Activated CD4-positive, alpha-beta T cell treated with anti-CD3 and anti-CD28 coated beads for 4 hours (primary cell): ENCODE results near the gene GNB1.
"Not testable (repeated sequence)": the region's sequence is repeated elsewhere in the genome, so short reads cannot be mapped to it uniquely, and the experiment has no call there.

ENCODE experiments used
- DNase-seq, 2 donors: peaks; one replicate each; pipeline ENCODE4 v3.0.0-alpha.2; 2020

Gene GNB1

GRCh38 chr1:1856161-1856560, 34.7 kb downstream of the GNB1 start:
- DNase-seq: not testable (repeated sequence)

GRCh38 chr1:1853593-1854257, 37.2 kb downstream of the GNB1 start:
- no peak for DNase-seq

- DNase-seq: no peak
Observed at GRCh38 chr1:1852619-1853414, 38.1 kb downstream of the GNB1 start.

GRCh38 chr1:1847890-1848289, 43.0 kb downstream of the GNB1 start:
- DNase-seq: no peak

- no peak for DNase-seq
Observed at GRCh38 chr1:1847061-1847850, 43.6 kb downstream of the GNB1 start.

GRCh38 chr1:1846386-1846918, 44.4 kb downstream of the GNB1 start:
- DNase-seq: no peak

GRCh38 chr1:1842360-1843146, 48.3 kb downstream of the GNB1 start:
- DNase-seq: no peak

GRCh38 chr1:1841575-1841995, 49.3 kb downstream of the GNB1 start:
- no peak for DNase-seq

- no peak for DNase-seq
Observed at GRCh38 chr1:1839311-1839965, 51.4 kb downstream of the GNB1 start.

- no peak for DNase-seq
Observed at GRCh38 chr1:1836119-1836518, 54.8 kb downstream of the GNB1 start.

GRCh38 chr1:1835546-1835945, 55.3 kb downstream of the GNB1 start:
- no peak for DNase-seq

GRCh38 chr1:1833916-1834325, 57.0 kb downstream of the GNB1 start:
- no peak for DNase-seq

- DNase-seq: no peak
Observed at GRCh38 chr1:1833456-1833855, 57.4 kb downstream of the GNB1 start.

- DNase-seq: no peak
Observed at GRCh38 chr1:1832820-1833219, 58.1 kb downstream of the GNB1 start.

GRCh38 chr1:1832166-1832565, 58.7 kb downstream of the GNB1 start:
- DNase-seq: no peak

GRCh38 chr1:1827089-1827848, 63.6 kb downstream of the GNB1 start:
- no peak for DNase-seq

- DNase-seq: no peak
Observed at GRCh38 chr1:1826356-1827088, 64.4 kb downstream of the GNB1 start.

- DNase-seq: no peak
Observed at GRCh38 chr1:1825217-1825616, 65.7 kb downstream of the GNB1 start.

GRCh38 chr1:1819762-1820161, 71.1 kb downstream of the GNB1 start:
- DNase-seq: no peak

- DNase-seq: no peak
Observed at GRCh38 chr1:1817221-1817620, 73.7 kb downstream of the GNB1 start.
